Body of pancreas (tissue), 4 donors: ENCODE data around the gene ARL4D. TPM values are rescaled to one million over a fixed set of nuclear protein-coding genes. Genes with fewer than 3 reads are reported as not detected.

Experiments
- ATAC-seq: fragments of 150-250 bp; one replicate; pipeline ENCODE4 v1.9.1; 2016
- DNase-seq, 4 donors: peaks; one replicate each; pipeline ENCODE4 v3.0.0-alpha.2; 2019
- H3K27ac ChIP-seq, 4 donors: fragments of 200-600 bp; sonication (generic); 1 replicate in 3 of 4; 2 replicates in 1 of 4; pipeline versions ENCODE4 v1.5.1 to v1.6.1; 2016 to 2019; ENCODE audit warnings: mild to moderate bottlenecking in 1 of 4, mixed read lengths in 1 of 4, moderate library complexity in 1 of 4
- H3K27me3 ChIP-seq, 2 donors: fragments of 200-600 bp; sonication (generic); one replicate each; pipeline ENCODE4 v1.6.0; 2016; ENCODE audit warnings: mild to moderate bottlenecking in 1 of 2
- H3K36me3 ChIP-seq, 2 donors: fragments of 200-600 bp; sonication (generic); replicated peaks in 1 of 2; 2 replicates each; pipeline ENCODE4 v1.5.1; 2016; ENCODE audit warnings: low read depth in 2 of 2; ENCODE audit not compliant: insufficient read depth in 1 of 2
- H3K4me1 ChIP-seq: fragments of 200-600 bp; sonication (generic); one replicate; pipeline ENCODE4 v1.6.0; 2016
- H3K4me3 ChIP-seq, 2 donors: fragments of 200-600 bp; sonication (generic); 1 replicate in 1 of 2; 2 replicates in 1 of 2; pipeline ENCODE4 v1.5.1; 2016 to 2019
- H3K9me3 ChIP-seq, 3 donors: fragments of 200-600 bp; sonication (generic); 1 replicate in 2 of 3; 2 replicates in 1 of 3; pipeline ENCODE4 v1.5.1; 2016
- CTCF ChIP-seq, 7 experiments: fragments of 450-650 bp in 4 of 7; fragments of 200-600 bp in 3 of 7; sonication (generic) in 3 of 7; IDR thresholded peaks; one replicate each; pipeline ENCODE4 v1.5.1; 2016 to 2019; ENCODE audit warnings: antibody characterized with exemption in 7 of 7
- POLR2A ChIP-seq, 3 donors: fragments of 450-650 bp; IDR thresholded peaks; one replicate each; pipeline ENCODE4 v1.6.1; 2016; ENCODE audit warnings: antibody characterized with exemption in 3 of 3, mild to moderate bottlenecking in 2 of 3
- WGBS, 2 donors: methylation state at CpG; one replicate each; pipeline ENCODE4 v1.1.5; 2017; 5-methylcytosine and 5-hydroxymethylcytosine counted together
- intact Hi-C: fragments of 100-400 bp; cut with DNase I; formaldehyde crosslinking; loops from one replicate; pipeline ENCODE4 v1.15.1; 2023
- total RNA-seq, 2 donors: library from RNA; depleted of rRNA; stranded (reverse); fragments of >200 nt; gene quantifications; one replicate each; pipeline ENCODE4 v1.1.0, GENCODE V29; 2016

ARL4D gene
- total RNA-seq = 1 to 10 TPM; 2.1 to 4.6 TPM

GRCh38 chr17:43398724-43399595, at the start of gene ARL4D:
TSS of gene ARL4D (plus strand) at chr17:43398993. CDS start at chr17:43399733, 740 bp downstream.
- ATAC-seq = peak; percentile 82
- H3K9me3 ChIP-seq = no peaks in the 10 kb centered on the region
- 1 to 2% methylated on average over 15 to 62 of the region's 64 CpGs for WGBS, 2 donors
- H3K4me1 ChIP-seq = peaks cover 23% of the 10 kb centered on the region
- intact Hi-C loops = no loop called here
- TF ChIP-seq POLR2A (IDR thresholded peaks at IDR 0.05) = peak; percentile 63 to 79 (median 78)
- no peak for TF ChIP-seq CTCF (IDR thresholded peaks at IDR 0.05)
- H3K27me3 ChIP-seq = no peaks in the 10 kb centered on the region
- peak within 1 kb of the TSS; percentile 62 to 73 for H3K4me3 ChIP-seq
- peak within 1 kb of the TSS; percentile 11 to 66 (median 50) for H3K27ac ChIP-seq
- DNase-seq = peak; percentile 85 to 93 (median 88)
- H3K36me3 ChIP-seq = no peaks in the 10 kb centered on the region

- H3K4me3 ChIP-seq = no peak overlapping the region
- no peaks in the 10 kb centered on the region for H3K36me3 ChIP-seq
- no peak overlapping the region for H3K27ac ChIP-seq
- intact Hi-C loops = loop anchor here (10.0 kb wide), 1 partner anchor 334 kb away; no protein-coding TSS in a partner anchor
- ATAC-seq (no peak), DNase-seq (no peak)
- TF ChIP-seq CTCF (IDR thresholded peaks at IDR 0.05) = no peak
- TF ChIP-seq POLR2A (IDR thresholded peaks at IDR 0.05) = no peak
- H3K4me1 ChIP-seq = peaks cover 22% of the 10 kb centered on the region
- 88 to 97% methylated on average over 2 of the region's 2 CpGs for WGBS, 2 donors
- peaks cover 0 to 20% (median 0%) of the 10 kb centered on the region in 3 donors for H3K9me3 ChIP-seq
- H3K27me3 ChIP-seq = no peaks in the 10 kb centered on the region
Measured at GRCh38 chr17:43349142-43349541, 49.7 kb upstream of the ARL4D start.

- WGBS, 2 donors = 88 to 93% methylated on average over 9 of the region's 9 CpGs
Measured at GRCh38 chr17:43350888-43351361, 47.9 kb upstream of the ARL4D start.

GRCh38 chr17:43351691-43352090, 47.1 kb upstream of the ARL4D start:
- no peaks in the 10 kb centered on the region for H3K36me3 ChIP-seq
- H3K4me3 ChIP-seq = no peak overlapping the region
- no peak overlapping the region for H3K27ac ChIP-seq
- WGBS, 2 donors = 86 to 90% methylated on average over 8 of the region's 8 CpGs
- TF ChIP-seq POLR2A (IDR thresholded peaks at IDR 0.05) (no peak), CTCF (IDR thresholded peaks at IDR 0.05) (no peak)
- H3K9me3 ChIP-seq = peaks cover 0 to 20% (median 0%) of the 10 kb centered on the region in 3 donors
- no peak for DNase-seq
- H3K4me1 ChIP-seq = peaks cover 15% of the 10 kb centered on the region
- no peaks in the 10 kb centered on the region for H3K27me3 ChIP-seq
- intact Hi-C loops = no loop called here
- ATAC-seq = no peak

More at GRCh38 chr17:43350888-43351361, 47.9 kb upstream of the ARL4D start:
- DNase-seq = no peak
- ATAC-seq = no peak
- Histone ChIP-seq H3K9me3 (peaks cover 0 to 20% (median 0%) of the 10 kb centered on the region in 3 donors), H3K27ac (no peak overlapping the region), H3K4me3 (no peak overlapping the region), H3K27me3 (no peaks in the 10 kb centered on the region), H3K4me1 (peaks cover 15% of the 10 kb centered on the region), H3K36me3 (no peaks in the 10 kb centered on the region)
- intact Hi-C loops = no loop called here
- TF ChIP-seq CTCF (IDR thresholded peaks at IDR 0.05) (no peak), POLR2A (IDR thresholded peaks at IDR 0.05) (no peak)
